Skin epidermis (tissue), 12 donors: Measurements from ENCODE around the gene CCNB1.
"Not testable (repeated sequence)": the region's sequence is repeated elsewhere in the genome, so short reads cannot be mapped to it uniquely, and the experiment has no call there.

Source experiments
- H3K27ac ChIP-seq, 21 experiments: fragments of 200-600 bp; sonication (generic) in 11 of 21; one replicate each; pipeline ENCODE4 v1.5.0; 2020; ENCODE audit warnings: mild to moderate bottlenecking in 3 of 21, inconsistent platforms in 2 of 21, moderate library complexity in 2 of 21
- H3K4me3 ChIP-seq, 7 experiments: fragments of 200-600 bp; sonication (generic) in 2 of 7; one replicate each; pipeline ENCODE4 v1.5.0; 2020; ENCODE audit warnings: inconsistent platforms in 2 of 7, mild to moderate bottlenecking in 2 of 7, moderate library complexity in 1 of 7

CCNB1 gene

DNA sequence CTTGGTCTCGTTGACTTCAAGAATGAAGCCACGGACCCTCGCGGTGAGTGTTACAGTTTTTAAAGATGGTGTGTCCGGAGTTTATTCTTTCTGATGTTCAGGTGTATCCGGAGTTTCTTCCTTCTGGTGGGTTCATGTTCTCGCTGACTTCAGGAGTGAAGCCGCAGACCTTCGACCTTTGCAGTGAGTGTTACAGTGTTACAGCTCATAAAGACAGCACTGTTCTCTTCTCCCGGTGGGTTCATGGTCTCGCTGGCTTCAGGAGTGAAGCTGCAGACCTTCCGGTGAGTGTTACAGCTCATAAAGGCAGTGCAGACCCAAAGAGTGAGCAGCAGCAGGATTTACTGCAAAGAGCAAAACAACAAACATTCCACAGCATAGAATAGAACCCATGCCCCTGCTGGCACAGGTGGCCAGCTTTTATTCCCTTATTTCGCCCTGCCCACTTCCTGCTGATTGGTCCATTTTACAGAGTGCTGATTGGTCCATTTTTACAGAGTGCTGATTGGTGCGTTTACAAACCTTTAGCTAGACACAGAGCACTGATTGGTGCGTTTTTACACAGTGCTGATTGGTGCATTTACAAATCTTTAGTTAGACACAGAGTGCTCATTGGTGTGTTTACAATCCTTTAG is 14.8 kb downstream of the CCNB1 start:
- not testable (repeated sequence) for H3K4me3 ChIP-seq, H3K27ac ChIP-seq

GRCh38 chr5:69184621-69185020 is 17.7 kb downstream of the CCNB1 start:
- Histone ChIP-seq H3K27ac (no peak overlapping the region), H3K4me3 (no peak overlapping the region)

GRCh38 chr5:69187342-69187741 is 20.4 kb downstream of the CCNB1 start:
- Histone ChIP-seq H3K4me3 (no peak overlapping the region), H3K27ac (no peak overlapping the region)

- H3K27ac ChIP-seq, result peak overlapping the region in 20 of 21 experiments; percentile 10 to 84 (median 78)
- peak overlapping the region; percentile 45 to 91 (median 78) for H3K4me3 ChIP-seq
Observed at GRCh38 chr5:69188811-69189161, 21.8 kb downstream of the CCNB1 start.

- Histone ChIP-seq H3K4me3 (peak within 1 kb of the TSS; percentile 45 to 91 (median 78)), H3K27ac (peak within 1 kb of the TSS in 20 of 21 experiments; percentile 10 to 84 (median 78))
Observed at GRCh38 chr5:69189162-69190086, 22.5 kb downstream of the CCNB1 start, which contains the start of gene CENPH. CENPH (plus strand) TSS chr5:69189583; CDS start chr5:69189635, 52 bp downstream.

GRCh38 chr5:69202497-69202896 is 35.5 kb downstream of the CCNB1 start:
- no peak overlapping the region for H3K4me3 ChIP-seq
- H3K27ac ChIP-seq, result no peak overlapping the region

DNA sequence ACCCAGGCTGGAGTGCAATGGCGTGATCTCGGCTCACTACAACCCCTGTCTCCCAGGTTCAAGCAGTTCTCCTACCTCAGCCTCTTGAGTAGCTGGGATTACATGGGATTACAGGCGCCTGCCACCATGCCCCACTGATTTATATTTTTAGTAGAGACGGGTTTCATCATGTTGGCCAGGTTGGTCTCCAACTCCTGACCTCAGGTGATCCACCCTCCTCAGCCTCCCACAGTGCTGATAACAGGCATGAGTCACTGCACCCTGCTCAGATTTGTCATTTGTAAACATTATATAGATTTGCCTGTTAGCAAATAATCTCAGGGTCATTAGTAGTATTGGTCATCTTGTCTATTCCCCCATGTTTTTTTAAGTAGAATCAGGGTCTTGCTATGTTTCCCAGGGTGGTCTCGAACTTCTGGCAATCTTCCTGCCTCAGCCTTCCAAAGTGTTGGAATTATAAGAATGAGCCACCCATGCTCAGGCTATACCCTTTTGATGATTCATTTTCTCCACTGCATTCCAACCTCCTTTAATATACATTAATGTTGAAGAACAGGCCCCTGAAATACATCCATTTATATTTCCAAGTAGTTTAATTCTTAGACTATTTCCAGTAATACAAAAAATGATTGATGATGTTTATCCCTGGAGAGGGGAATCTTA is 39.7 kb downstream of the CCNB1 start:
- H3K27ac ChIP-seq, result no peak overlapping the region
- H3K4me3 ChIP-seq, result no peak overlapping the region

- no peak overlapping the region for H3K27ac ChIP-seq
Observed at GRCh38 chr5:69209602-69210001, 42.7 kb downstream of the CCNB1 start.

DNA sequence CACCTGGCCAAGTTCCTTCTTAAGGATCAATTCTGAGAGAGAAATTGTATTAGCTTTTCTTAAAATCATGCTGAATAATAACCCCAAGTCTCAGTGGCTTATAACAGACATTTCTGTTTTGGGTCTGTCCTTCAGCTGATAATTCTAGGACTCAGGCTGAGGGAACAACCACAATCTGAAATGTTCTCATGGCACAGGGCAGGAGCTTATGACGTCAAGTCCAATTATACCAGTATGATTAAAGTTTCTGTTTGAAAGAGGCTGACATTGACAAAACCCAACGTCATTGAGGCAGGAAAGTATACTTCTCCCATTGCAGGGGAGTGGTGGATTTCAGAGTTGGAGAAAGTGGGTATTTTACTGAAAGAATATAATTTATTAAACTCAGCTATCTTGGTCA is 44.2 kb downstream of the CCNB1 start:
- Histone ChIP-seq H3K4me3 (no peak overlapping the region), H3K27ac (no peak overlapping the region)

More at GRCh38 chr5:69209602-69210001, 42.7 kb downstream of the CCNB1 start:
- H3K4me3 ChIP-seq, result no peak overlapping the region

- H3K4me3 ChIP-seq, result no peak overlapping the region
- no peak overlapping the region for H3K27ac ChIP-seq
Observed at GRCh38 chr5:69212022-69212421, 45.1 kb downstream of the CCNB1 start.

GRCh38 chr5:69213513-69214215 is 46.7 kb downstream of the CCNB1 start:
- no peak overlapping the region for H3K27ac ChIP-seq
- no peak overlapping the region for H3K4me3 ChIP-seq

- Histone ChIP-seq H3K27ac (peak overlapping the region in 5 of 21 experiments; percentile 3 to 90 (median 90)), H3K4me3 (peak overlapping the region; percentile 63 to 99 (median 96))
Observed at GRCh38 chr5:69217151-69217511, 50.2 kb downstream of the CCNB1 start.

DNA sequence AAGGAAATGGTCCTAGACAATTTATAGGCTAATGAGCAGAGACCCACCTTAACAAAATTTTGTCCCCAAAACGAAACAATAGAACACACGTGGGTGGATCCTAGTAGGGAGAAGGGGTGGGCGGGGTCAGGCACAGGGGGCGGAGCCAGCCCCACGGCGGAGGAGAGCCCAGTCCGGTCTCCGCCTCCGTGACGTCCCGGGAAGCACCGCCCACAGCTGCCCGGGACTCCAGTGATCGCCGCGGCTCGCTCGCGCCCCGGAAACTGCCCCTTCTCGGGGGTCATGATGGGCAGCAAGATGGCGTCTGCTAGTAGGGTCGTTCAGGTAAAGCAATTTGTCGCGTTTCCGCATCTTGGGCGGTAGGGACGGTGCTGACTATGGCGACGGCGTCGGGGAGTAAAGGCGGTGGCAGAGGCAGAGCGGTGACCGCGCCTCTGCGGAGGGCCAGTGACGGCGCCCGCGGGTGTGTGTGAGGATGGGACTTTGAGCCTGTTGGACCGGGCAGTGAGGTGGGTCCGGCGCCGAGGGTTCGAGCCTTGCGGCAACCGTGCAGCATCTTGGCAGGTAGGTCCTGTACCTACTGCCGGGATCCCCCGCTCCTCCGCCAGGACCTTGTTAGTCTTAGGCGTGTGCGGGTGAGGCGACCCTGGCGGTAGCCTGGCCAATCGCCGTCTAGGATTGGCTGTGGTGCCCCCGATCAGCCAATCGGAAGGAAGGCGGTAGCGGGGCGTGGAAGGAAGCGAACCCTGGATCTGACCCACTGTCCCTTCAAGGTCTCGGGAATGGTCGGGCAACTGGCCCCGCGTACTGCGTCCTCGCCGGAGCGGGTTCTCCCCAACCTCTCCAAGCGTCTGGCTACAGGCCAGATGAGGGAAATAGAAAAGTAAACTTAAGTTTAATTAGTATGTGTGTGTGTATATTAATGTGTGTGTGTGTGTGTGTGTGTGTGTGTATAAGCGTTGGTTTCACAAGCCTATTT is 50.9 kb downstream of the CCNB1 start:
- Histone ChIP-seq H3K27ac (peak overlapping the region in 20 of 21 experiments; percentile 74 to 94 (median 89)), H3K4me3 (peak overlapping the region; percentile 63 to 99 (median 96))

GRCh38 chr5:69219939-69220338 is 53.0 kb downstream of the CCNB1 start:
- Histone ChIP-seq H3K4me3 (no peak overlapping the region), H3K27ac (no peak overlapping the region)

DNA sequence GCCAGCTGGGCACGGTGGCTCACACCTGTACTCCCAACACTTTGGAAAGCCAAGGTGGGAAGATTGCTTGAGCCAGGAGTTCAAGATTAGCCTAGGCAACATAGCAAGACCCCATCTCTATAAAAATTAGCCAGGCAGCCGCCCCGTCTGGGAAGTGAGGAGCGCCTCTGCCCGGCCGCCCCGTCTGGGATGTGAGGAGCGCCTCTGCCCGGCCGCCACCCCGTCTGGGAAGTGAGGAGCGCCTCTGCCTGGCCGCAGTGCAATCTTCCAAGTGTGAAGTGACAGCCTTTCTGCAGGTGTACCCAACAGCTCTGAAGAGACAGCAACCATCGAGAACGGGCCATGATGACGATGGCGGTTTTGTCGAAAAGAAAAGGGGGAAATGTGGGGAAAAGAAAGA is 53.4 kb downstream of the CCNB1 start:
- H3K4me3 ChIP-seq, H3K27ac ChIP-seq: not testable (repeated sequence)

DNA sequence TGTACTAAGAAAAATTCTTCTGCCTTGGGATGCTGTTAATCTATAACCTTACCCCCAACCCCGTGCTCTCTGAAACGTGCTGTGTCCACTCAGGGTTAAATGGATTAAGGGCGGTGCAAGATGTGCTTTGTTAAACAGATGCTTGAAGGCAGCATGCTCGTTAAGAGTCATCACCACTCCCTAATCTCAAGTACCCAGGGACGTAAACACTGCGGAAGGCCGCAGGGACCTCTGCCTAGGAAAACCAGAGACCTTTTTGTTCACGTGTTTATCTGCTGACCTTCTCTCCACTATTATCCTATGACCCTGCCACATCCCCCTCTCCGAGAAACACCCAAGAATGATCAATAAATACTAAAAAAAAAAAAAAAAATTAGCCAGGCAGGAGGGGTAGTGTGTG is 53.9 kb downstream of the CCNB1 start:
- H3K4me3 ChIP-seq, H3K27ac ChIP-seq: not testable (repeated sequence)

DNA sequence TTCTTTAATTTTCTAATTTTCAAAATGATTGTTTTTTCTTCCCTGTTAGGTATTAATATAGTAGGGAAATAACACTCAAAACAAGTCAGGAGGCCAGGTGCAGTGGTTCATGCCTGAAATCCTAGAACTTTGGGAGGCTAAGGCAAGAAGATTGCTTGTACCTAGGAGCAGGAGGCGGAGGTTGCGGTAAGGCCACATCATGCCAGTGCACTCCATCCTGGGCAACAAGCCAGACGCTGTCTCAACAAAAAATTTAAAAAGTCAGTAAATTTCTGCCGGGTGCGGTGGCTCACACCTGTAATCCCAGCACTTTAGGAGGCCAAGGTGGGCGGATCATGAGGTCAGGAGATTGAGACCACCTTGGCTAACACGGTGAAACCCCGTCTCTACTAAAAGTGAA is 57.6 kb downstream of the CCNB1 start:
- no peak overlapping the region for H3K4me3 ChIP-seq

GRCh38 chr5:69225860-69226259 is 58.9 kb downstream of the CCNB1 start:
- H3K4me3 ChIP-seq, result no peak overlapping the region
- H3K27ac ChIP-seq, result no peak overlapping the region

More for the DNA sequence above, 57.6 kb downstream of the CCNB1 start:
- H3K27ac ChIP-seq, result no peak overlapping the region
